Kidney (tissue), 14 donors: Measurements from ENCODE around the gene MFSD12. TPM values are rescaled to one million over a fixed set of nuclear protein-coding genes. Genes with fewer than 3 reads are reported as not detected.
"Not testable (repeated sequence)": the region's sequence is repeated elsewhere in the genome, so short reads cannot be mapped to it uniquely, and the experiment has no call there.

Source experiments
- DNase-seq, 5 donors: peaks; one replicate each; pipeline ENCODE4 v3.0.0-alpha.2; 2013 to 2020
- FAIRE-seq: peaks from 2 replicates; lab custom pipeline; 2012; peaks lifted over from hg19 to GRCh38; lab: Jason Lieb, UNC
- H3K27ac ChIP-seq, 2 donors: one replicate each; pipeline ENCODE4 v1.7.0; 2013; ENCODE audit warnings: low read depth in 2 of 2, low read length in 2 of 2, inconsistent platforms in 1 of 2
- H3K27me3 ChIP-seq: one replicate; pipeline ENCODE4 v1.7.1; 2013; ENCODE audit warnings: low read length, inconsistent platforms; ENCODE audit not compliant: control insufficient read depth, insufficient read depth
- H3K36me3 ChIP-seq, 3 donors: one replicate each; pipeline versions ENCODE4 v1.7.0 to v1.7.1; 2013; ENCODE audit warnings: low read length in 3 of 3, control low read depth in 1 of 3, inconsistent platforms in 1 of 3; ENCODE audit not compliant: insufficient read depth in 3 of 3, control insufficient read depth in 2 of 3
- H3K4me1 ChIP-seq, 3 donors: one replicate each; pipeline versions ENCODE4 v1.7.0 to v1.7.1; 2013; ENCODE audit warnings: low read length in 3 of 3, inconsistent platforms in 1 of 3, low read depth in 1 of 3; ENCODE audit not compliant: control insufficient read depth in 2 of 3, insufficient read depth in 2 of 3
- H3K4me3 ChIP-seq, 3 donors: one replicate each; pipeline versions ENCODE4 v1.7.0 to v1.8.1; 2013; ENCODE audit warnings: low read length in 3 of 3, control low read depth in 1 of 3, inconsistent platforms in 1 of 3
- H3K9ac ChIP-seq, 3 donors: one replicate each; pipeline versions ENCODE4 v1.7.0 to v1.7.1; 2013; ENCODE audit warnings: low read length in 3 of 3, control low read depth in 1 of 3, inconsistent platforms in 1 of 3
- H3K9me3 ChIP-seq, 3 donors: one replicate each; pipeline versions ENCODE4 v1.7.0 to v1.7.1; 2013; ENCODE audit warnings: low read length in 3 of 3, control low read depth in 1 of 3, inconsistent platforms in 1 of 3; ENCODE audit not compliant: control insufficient read depth in 2 of 3, insufficient read depth in 1 of 3
- CTCF ChIP-seq: IDR thresholded peaks from 3 replicates; pipeline ENCODE4 v1.5.1; 2012; ENCODE audit warnings: mild to moderate bottlenecking, moderate library complexity, borderline replicate concordance; ENCODE audit not compliant: insufficient read depth; ENCODE audit errors: extremely low read depth
- intact Hi-C: fragments of 100-400 bp; cut with DNase I; formaldehyde crosslinking; loops from one replicate; pipeline ENCODE4 v1.11.1; 2022
- polyA plus RNA-seq: library from polyadenylated mRNA; stranded (reverse); fragments of 350-450 nt; fragmentation: Illumina TruSeq; extraction: RNeasy Lipid Tissue Mini Kit (QIAGEN cat#74804); gene quantifications from one replicate; pipeline ENCODE4 v1.2.3, GENCODE V29; 2014; ENCODE audit warnings: low read depth, low replicate concordance; ENCODE audit not compliant: insufficient read depth
- total RNA-seq: library from RNA; stranded (reverse); fragmentation: NEBNext Ultra II Directional; extraction: Animal tissue kit (Norgen Biotek cat#: 25700); gene quantifications from one replicate; pipeline ENCODE4 v1.2.1, GENCODE V29; 2021
- donor health status: control.
- donor health status: control.
- donor health status: control.
- donor health status: control.
- donor health status: control.
- donor health status: DM: yes; HTN: yes; CAD: no.
- donor health status: Normal renal cell carcinoma (clear cell type).

MFSD12 gene
- total and polyA plus RNA-seq, 2 donors from 2014 or later = 113 to 124 TPM

DNA sequence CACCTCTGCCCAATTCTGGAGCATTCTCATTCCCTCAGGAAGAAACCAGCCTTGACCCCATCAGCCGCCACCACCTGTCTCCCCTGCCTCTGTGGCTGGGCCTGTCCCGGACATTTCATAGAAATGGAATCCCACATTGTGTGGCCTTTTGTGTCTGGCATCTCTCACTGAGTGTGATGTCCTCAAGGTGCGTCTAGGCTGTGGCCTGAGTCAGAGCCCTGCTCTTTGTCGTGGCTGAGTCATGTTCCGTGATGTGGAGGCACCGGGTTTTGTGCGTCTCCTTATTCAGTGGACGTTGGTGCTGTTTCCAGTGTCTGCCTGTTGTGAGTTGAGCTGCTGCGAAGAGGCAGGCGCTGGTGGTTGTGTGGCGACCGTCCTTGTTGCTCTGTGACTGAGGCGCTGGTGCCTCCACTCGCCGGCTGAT, 47.8 kb downstream of the MFSD12 start:
- H3K4me1 ChIP-seq = peaks cover 0 to 12% (median 7%) of the 10 kb centered on the region in 3 donors
- intact Hi-C loops = no loop called here
- no peaks in the 10 kb centered on the region for H3K27me3 ChIP-seq
- FAIRE-seq (no peak), DNase-seq (no peak)
- peaks cover 0 to 10% (median 0%) of the 10 kb centered on the region in 3 donors for H3K36me3 ChIP-seq
- no peak overlapping the region for H3K4me3 ChIP-seq
- H3K9me3 ChIP-seq = no peaks in the 10 kb centered on the region
- H3K27ac ChIP-seq = no peak overlapping the region
- no peak overlapping the region for H3K9ac ChIP-seq
- no peak for TF ChIP-seq CTCF

GRCh38 chr19:3508771-3509535, 48.4 kb downstream of the MFSD12 start:
- intact Hi-C loops = no loop called here
- H3K36me3 ChIP-seq = peaks cover 0 to 10% (median 0%) of the 10 kb centered on the region in 3 donors
- no peak overlapping the region for H3K4me3 ChIP-seq
- FAIRE-seq (no peak), DNase-seq (no peak)
- TF ChIP-seq CTCF = no peak
- no peak overlapping the region for H3K9ac ChIP-seq
- no peaks in the 10 kb centered on the region for H3K9me3 ChIP-seq
- H3K27me3 ChIP-seq = no peaks in the 10 kb centered on the region
- peaks cover 0 to 12% (median 7%) of the 10 kb centered on the region in 3 donors for H3K4me1 ChIP-seq
- H3K27ac ChIP-seq = no peak overlapping the region

DNA sequence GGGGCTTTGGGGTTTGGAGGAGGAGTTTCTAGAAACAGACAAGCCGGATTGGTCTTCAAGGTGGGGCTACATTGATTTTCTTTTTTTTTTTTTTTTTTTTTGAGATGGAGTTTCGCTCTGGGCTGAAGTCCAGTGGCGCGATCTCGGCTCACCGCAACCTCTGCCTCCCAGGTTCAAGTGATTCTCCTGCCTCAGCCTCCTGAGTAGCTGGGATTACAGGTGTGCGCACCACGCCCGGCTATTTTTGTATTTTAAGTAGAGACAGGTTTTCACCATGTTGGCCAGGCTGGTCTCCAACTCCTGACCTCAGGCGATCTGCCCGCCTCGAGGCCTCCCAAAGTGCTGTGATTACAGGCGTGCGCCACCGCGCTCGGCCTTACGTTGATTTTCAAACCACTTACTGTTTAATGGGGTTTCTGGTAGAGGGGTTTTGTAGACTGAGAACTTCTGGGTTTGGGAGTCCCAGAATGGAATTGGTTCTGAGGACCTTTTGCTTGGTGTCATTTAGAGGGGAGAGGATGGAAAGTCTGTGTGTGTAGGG, 49.2 kb downstream of the MFSD12 start:
- H3K27me3 ChIP-seq, intact Hi-C loops, FAIRE-seq, H3K4me1 ChIP-seq, H3K9ac ChIP-seq, H3K27ac ChIP-seq, DNase-seq, H3K4me3 ChIP-seq, H3K9me3 ChIP-seq, H3K36me3 ChIP-seq: not testable (repeated sequence)

DNA sequence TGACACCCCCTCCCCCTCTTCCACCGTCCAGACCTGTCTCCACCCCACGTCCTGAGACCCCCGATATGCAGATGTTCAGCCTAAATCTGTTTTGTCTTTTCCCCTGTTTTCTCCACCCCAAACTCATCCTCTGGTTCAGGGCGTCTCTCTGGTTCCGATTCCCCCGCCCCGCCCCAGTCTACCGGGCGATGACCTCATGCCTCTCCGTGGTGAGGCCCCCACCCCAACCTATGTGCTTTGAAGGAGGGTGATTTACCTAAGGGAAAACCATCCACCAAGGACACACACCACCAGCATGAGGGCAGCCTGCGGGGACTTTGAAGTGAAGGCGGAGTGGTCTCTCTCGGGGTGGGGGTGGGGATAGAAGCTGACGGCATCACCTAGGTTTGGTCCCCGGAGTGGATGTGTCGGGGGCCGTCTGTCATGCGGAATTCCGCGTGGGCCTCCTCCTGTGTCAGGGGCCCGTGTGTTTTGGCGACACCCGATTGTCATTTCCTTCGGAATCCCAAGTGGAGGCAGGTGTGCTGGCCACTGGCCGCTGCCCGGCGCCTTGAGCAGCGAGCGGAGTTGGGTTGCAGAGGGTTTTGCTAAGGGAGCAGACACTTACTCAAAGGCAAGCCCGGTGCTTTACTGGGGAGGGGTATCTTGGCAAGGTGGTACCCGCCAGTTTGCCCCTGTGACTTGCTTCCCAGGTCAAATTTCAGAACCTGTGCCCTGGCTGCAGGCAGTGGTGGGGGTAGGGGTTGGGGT, 49.8 kb downstream of the MFSD12 start:
- FAIRE-seq (no peak), DNase-seq (peak in 4 of 5 donors; percentile 35 to 76 (median 56))
- intact Hi-C loops = no loop called here
- no peak for TF ChIP-seq CTCF
- Histone ChIP-seq H3K9me3 (no peaks in the 10 kb centered on the region), H3K27me3 (no peaks in the 10 kb centered on the region), H3K4me3 (peak overlapping the region; percentile 61 to 72 (median 69)), H3K4me1 (peaks cover 0 to 6% (median under 1%) of the 10 kb centered on the region in 3 donors), H3K9ac (peak overlapping the region; percentile 39 to 85 (median 46)), H3K36me3 (peaks cover 0 to 10% (median 0%) of the 10 kb centered on the region in 3 donors), H3K27ac (peak overlapping the region in 1 of 2 donors; percentile 51)
